Measurements from ENCODE around the gene RPP30. TPM values are rescaled to one million over a fixed set of nuclear protein-coding genes. Genes with fewer than 3 reads are reported as not detected.
A peak's percentile ranks its signal among the peaks of the same experiment; 100 is the strongest.

The RPP30 gene
- total RNA-seq, 2 experiments from 2014 or later, result 43.0 to 48.8 TPM

DNA sequence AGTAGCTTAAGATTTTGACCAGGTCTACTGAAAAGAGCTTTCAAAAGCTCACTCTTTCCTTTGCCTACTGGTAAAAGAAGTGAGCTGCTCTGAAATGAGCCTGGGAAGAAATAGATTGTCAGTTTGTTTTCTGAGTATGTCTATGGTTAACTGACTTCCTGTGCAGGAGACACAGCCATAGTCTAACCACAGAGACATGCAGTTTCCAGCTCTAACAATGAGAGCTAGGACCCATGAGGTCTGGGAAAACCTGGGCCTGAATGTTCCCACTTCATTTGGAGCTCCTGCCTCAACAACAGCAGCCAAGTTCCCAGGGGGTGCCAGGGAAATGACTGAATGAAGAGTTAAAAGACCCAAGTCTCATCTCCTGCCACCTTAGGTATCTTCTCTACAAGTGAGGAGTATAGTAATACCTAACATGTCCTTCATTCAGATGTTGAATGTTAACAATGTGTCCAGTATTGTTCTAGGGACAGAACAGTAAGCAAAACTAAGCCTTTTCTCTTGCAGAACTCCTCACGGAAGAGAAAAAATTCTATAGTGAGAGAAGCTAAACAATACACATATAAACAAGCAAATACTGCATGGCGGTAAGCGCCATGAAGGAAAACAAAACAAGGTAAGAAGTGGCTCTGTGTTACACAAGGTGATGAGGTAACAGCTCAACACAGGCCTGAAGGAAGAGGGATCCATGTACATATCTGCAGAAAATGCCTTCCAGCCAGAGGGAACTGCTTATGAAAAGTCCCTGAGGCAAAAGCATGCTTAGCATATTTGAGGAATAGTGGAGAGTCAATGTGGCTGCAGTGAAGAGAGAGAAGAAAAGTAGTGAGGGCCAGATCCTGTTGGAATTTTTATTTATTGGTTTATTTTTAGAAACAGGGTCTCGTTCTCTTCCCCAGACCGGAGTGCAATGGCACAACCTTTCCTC lies 75.5 kb downstream of the RPP30 start:
- Mint-ChIP-seq H3K36me3 (peaks cover 18% of the 10 kb centered on the region), H3K27me3 (peaks cover 7% of the 10 kb centered on the region), H3K27ac (peak overlapping the region; percentile 86), H3K9me3 (ENCODE audit: low read depth) (no peaks in the 10 kb centered on the region), H3K4me1 (peaks cover 24% of the 10 kb centered on the region), H3K4me3 (peak overlapping the region; percentile 23)
- CTCF ChIA-PET, result interaction anchor here (1.0 to 2.3 kb wide), 7 partner anchors 14 to 304 kb away, joined by 3 to 12 read pairs (median 3); no protein-coding TSS in a partner anchor
- DNase-seq (peak; percentile 49), ATAC-seq (peak; percentile 93)

Other genes starting within 250 kb of the RPP30 start
- not detected for gene HTR7, start 13.9 kb upstream of the RPP30 start, total RNA-seq
- not detected for gene ANKRD1, start 49.1 kb downstream of the RPP30 start, total RNA-seq